K562 (cell line): ENCODE data around the gene MAST1. TPM values are rescaled to one million over a fixed set of nuclear protein-coding genes. Genes with fewer than 3 reads are reported as not detected.

Experiments used
- CEBPG ChIP-seq, 3 experiments: fragments of 200-800 bp in 1 of 3; sonication (Bioruptor generic) in 1 of 3; sonication (generic) in 1 of 3; formaldehyde crosslinking in 1 of 3; IDR thresholded peaks in 2 of 3; conservative IDR thresholded peaks in 1 of 3; 2 replicates each; pipeline versions ENCODE4 v1.6.1 to v1.8.0; 2016 to 2022; ENCODE audit warnings: missing compliant biosample characterization in 2 of 3, missing genetic modification characterization in 2 of 3, mild to moderate bottlenecking in 1 of 3, missing genetic modification reagents in 1 of 3
- ESRRB ChIP-seq: fragments of 250-450 bp; sonication (Bioruptor Pico); IDR thresholded peaks from 2 replicates; pipeline ENCODE4 v1.5.0; 2020; ENCODE audit warnings: mild to moderate bottlenecking, moderate library complexity, borderline replicate concordance
- GATAD2A ChIP-seq: fragments of 450-650 bp; IDR thresholded peaks from 2 replicates; pipeline ENCODE4 v1.6.1; 2017
- HIVEP1 ChIP-seq: fragments of 250-450 bp; sonication (Bioruptor Pico); IDR thresholded peaks from 2 replicates; pipeline ENCODE4 v1.4.0; 2020; ENCODE audit warnings: mild to moderate bottlenecking
- HMG20B ChIP-seq: fragments of 250-450 bp; sonication (Bioruptor Pico); IDR thresholded peaks from 2 replicates; pipeline ENCODE4 v1.5.0; 2021; ENCODE audit warnings: mild to moderate bottlenecking
- HNRNPLL ChIP-seq: fragments of 200-400 bp; formaldehyde crosslinking; IDR thresholded peaks from 2 replicates; pipeline ENCODE4 v1.6.1; 2017; ENCODE audit warnings: low read length, low read depth, mild to moderate bottlenecking; ENCODE audit not compliant: poor library complexity, severe bottlenecking
- HOXB6 ChIP-seq: fragments of 250-450 bp; sonication (Bioruptor Pico); IDR thresholded peaks from 2 replicates; pipeline ENCODE4 v1.5.1; 2022; ENCODE audit warnings: mild to moderate bottlenecking, borderline replicate concordance
- JUNB ChIP-seq: fragments of 450-650 bp; formaldehyde crosslinking; conservative IDR thresholded peaks from 2 replicates; pipeline ENCODE4 v1.4.0; 2020; ENCODE audit warnings: mild to moderate bottlenecking
- NCOA6 ChIP-seq: fragments of 450-650 bp; IDR thresholded peaks from 2 replicates; pipeline ENCODE4 v1.6.1; 2017; ENCODE audit warnings: mild to moderate bottlenecking
- NFRKB ChIP-seq: fragments of 450-650 bp; IDR thresholded peaks from 2 replicates; pipeline ENCODE4 v1.6.1; 2016; ENCODE audit warnings: low read depth
- PKNOX1 ChIP-seq: fragments of 450-650 bp; IDR thresholded peaks from 2 replicates; pipeline ENCODE4 v1.6.1; 2016
- POLR2H ChIP-seq: IDR thresholded peaks from 2 replicates; pipeline ENCODE4 v1.6.1; 2016; ENCODE audit warnings: missing genetic modification characterization, low read depth, mild to moderate bottlenecking, control low read depth, missing compliant biosample characterization, moderate library complexity
- PURB ChIP-seq: sonication (generic); formaldehyde crosslinking; IDR thresholded peaks from 2 replicates; pipeline ENCODE4 v1.9.0; 2021; ENCODE audit warnings: low read depth, mild to moderate bottlenecking, missing genetic modification reagents
- SIN3A ChIP-seq, 2 experiments: fragments of 150-350 bp in 1 of 2; IDR thresholded peaks; 2 replicates each; pipeline ENCODE4 v1.6.1; 2011 to 2016; ENCODE audit warnings: borderline replicate concordance in 2 of 2, low read depth in 2 of 2, low read length in 2 of 2, mild to moderate bottlenecking in 2 of 2, moderate library complexity in 2 of 2; ENCODE audit not compliant: control insufficient read depth in 1 of 2
- SMAD1 ChIP-seq: fragments of 150-350 bp; IDR thresholded peaks from 2 replicates; pipeline ENCODE4 v1.6.1; 2014; ENCODE audit warnings: low read length, low read depth; ENCODE audit not compliant: partially characterized antibody
- SMAD3 ChIP-seq: fragments of 450-650 bp; formaldehyde crosslinking; conservative IDR thresholded peaks from 2 replicates; pipeline ENCODE4 v1.4.0; 2020; ENCODE audit warnings: mild to moderate bottlenecking
- SREBF1 ChIP-seq: fragments of 150-350 bp; IDR thresholded peaks from 2 replicates; pipeline ENCODE4 v1.6.1; 2014; ENCODE audit warnings: antibody characterized with exemption, low read depth, low read length, borderline replicate concordance
- TAF9B ChIP-seq: fragments of 450-650 bp; IDR thresholded peaks from 2 replicates; pipeline ENCODE4 v1.6.1; 2018; ENCODE audit warnings: mild to moderate bottlenecking; ENCODE audit not compliant: partially characterized antibody
- TEAD1 ChIP-seq, 2 experiments: fragments of 450-650 bp in 1 of 2; sonication (generic) in 1 of 2; formaldehyde crosslinking; IDR thresholded peaks; 2 replicates each; pipeline versions ENCODE4 v1.4.0 to v1.8.0; 2020 to 2022; ENCODE audit warnings: mild to moderate bottlenecking in 2 of 2, missing genetic modification reagents in 1 of 2
- TFE3 ChIP-seq: fragments of 450-650 bp; formaldehyde crosslinking; IDR thresholded peaks from 2 replicates; pipeline ENCODE4 v1.4.0; 2020; ENCODE audit warnings: mild to moderate bottlenecking, mixed read lengths
- U2AF1 ChIP-seq: fragments of 200-400 bp; formaldehyde crosslinking; optimal IDR thresholded peaks from 2 replicates; pipeline ENCODE3; 2017; ENCODE audit warnings: mild to moderate bottlenecking, low read depth, low read length, moderate library complexity
- USF2 ChIP-seq: sonication (generic); formaldehyde crosslinking; IDR thresholded peaks from 2 replicates; pipeline ENCODE4 v1.5.0; 2020; ENCODE audit warnings: missing genetic modification reagents
- ZBTB8A ChIP-seq: fragments of 450-650 bp; IDR thresholded peaks from 2 replicates; pipeline ENCODE4 v1.6.1; 2018; ENCODE audit warnings: mild to moderate bottlenecking, moderate library complexity; ENCODE audit not compliant: partially characterized antibody
- ZNF511 ChIP-seq: sonication (generic); formaldehyde crosslinking; IDR thresholded peaks from 2 replicates; pipeline ENCODE4 v1.8.0; 2022; ENCODE audit warnings: mild to moderate bottlenecking, missing genetic modification reagents
- polyA plus RNA-seq, 8 experiments: library from polyadenylated mRNA; depleted of rRNA in 4 of 8; stranded (reverse) in 5 of 8; unstranded in 3 of 8; fragments of >200 nt; fragmentation: Nextera tagmentation in 2 of 8; fragmentation: Illumina TruSeq in 1 of 8; extraction: Ambion mirVana in 2 of 8; extraction: Trizol in 1 of 8; gene quantifications; 2 replicates each; pipeline versions ENCODE4 v1.2.1 to v1.2.3, GENCODE V29; 2011 to 2014; ENCODE audit warnings: inconsistent platforms in 1 of 8, missing spikeins in 1 of 8
- total RNA-seq, 7 experiments: library from RNA; depleted of rRNA in 6 of 7; stranded (reverse); fragments of >200 nt in 6 of 7; fragmentation: Illumina TruSeq in 2 of 7; extraction: Trizol in 2 of 7; gene quantifications; 2 replicates each; pipeline versions ENCODE4 v1.2.1 to v1.2.3, GENCODE V29; 2011 to 2021; ENCODE audit warnings: low replicate concordance in 1 of 7

The MAST1 gene
- total and polyA plus RNA-seq, 9 of the 15 experiments (the other 6 are each of a cell fraction or from before 2014, with no cell fraction given), result 0.48 to 10.3 (median 3.9) TPM

GRCh38 chr19:12791345-12792050 is 46.8 kb upstream of the MAST1 start, which contains the start of gene JUNB (continued):
- TF ChIP-seq SIN3A (IDR thresholded peaks at IDR 0.05; ENCODE audit: borderline replicate concordance in 2 of 2, control insufficient read depth in 1 of 2, low read depth in 2 of 2, low read length in 2 of 2) (peak; percentile 92 to 94; a peak in 2 of 4 replicates), GATAD2A (no peak), HIVEP1 (CRISPR knock-in tag) (peak; percentile 55; the same call in 1 of the 2 replicates), JUNB (CRISPR knock-in tag) (0 out of 2 replicates have a peak, but pooled peaks have one; percentile 23), U2AF1 (peak; percentile 96), PKNOX1 (peak; percentile 89), HOXB6 (CRISPR knock-in tag) (no peak), ZBTB8A (no peak), TAF9B (peak; percentile 92), SMAD1 (peak; percentile 95), PURB (CRISPR knock-in tag) (no peak), SMAD3 (CRISPR knock-in tag) (peak; percentile 77; the same call in 1 of the 2 replicates), HNRNPLL (peak; percentile 77), NFRKB (no peak), NCOA6 (no peak), HMG20B (CRISPR knock-in tag) (no peak), CEBPG (CRISPR knock-in tag; IDR thresholded peaks at IDR 0.05) (no peak), CEBPG (tag; conservative IDR thresholded peaks at IDR 0.05 in 1 of 2, IDR thresholded peaks at IDR 0.05 in 1 of 2) (no peak), USF2 (CRISPR knock-in tag) (no peak), TFE3 (CRISPR knock-in tag) (no peak), ESRRB (CRISPR knock-in tag) (no peak), POLR2H (tag) (peak; percentile 98), TEAD1 (CRISPR knock-in tag; IDR thresholded peaks at IDR 0.05) (peak; percentile 6 to 31; a peak in 2 of 4 replicates), SREBF1 (0 out of 2 replicates have a peak, but pooled peaks have one; percentile 2), ZNF511 (CRISPR knock-in tag) (peak; percentile 76; the same call in 1 of the 2 replicates)
